HFF-Myc (cell line): ENCODE results near the gene B9D1.

Source experiments
- DNase-seq: peaks from one replicate; pipeline ENCODE4 v3.0.0-alpha.2; 2011; ENCODE audit warnings: low read depth; ENCODE audit errors: extremely low read depth
- H3K4me3 ChIP-seq: replicated peaks from 2 replicates; pipeline ENCODE4 v1.5.1; 2011; ENCODE audit warnings: low read depth, mild to moderate bottlenecking, control low read depth, low read length
- CTCF ChIP-seq: IDR thresholded peaks from 2 replicates; pipeline ENCODE4 v1.5.1; 2012; ENCODE audit warnings: mild to moderate bottlenecking, low read depth, low read length, control low read depth; ENCODE audit errors: missing control alignments

B9D1 gene

GRCh38 chr17:19374136-19374535 lies 11.6 kb upstream of the B9D1 start:
- no peak for DNase-seq
- H3K4me3 ChIP-seq = no peak overlapping the region
- no peak for TF ChIP-seq CTCF

DNA sequence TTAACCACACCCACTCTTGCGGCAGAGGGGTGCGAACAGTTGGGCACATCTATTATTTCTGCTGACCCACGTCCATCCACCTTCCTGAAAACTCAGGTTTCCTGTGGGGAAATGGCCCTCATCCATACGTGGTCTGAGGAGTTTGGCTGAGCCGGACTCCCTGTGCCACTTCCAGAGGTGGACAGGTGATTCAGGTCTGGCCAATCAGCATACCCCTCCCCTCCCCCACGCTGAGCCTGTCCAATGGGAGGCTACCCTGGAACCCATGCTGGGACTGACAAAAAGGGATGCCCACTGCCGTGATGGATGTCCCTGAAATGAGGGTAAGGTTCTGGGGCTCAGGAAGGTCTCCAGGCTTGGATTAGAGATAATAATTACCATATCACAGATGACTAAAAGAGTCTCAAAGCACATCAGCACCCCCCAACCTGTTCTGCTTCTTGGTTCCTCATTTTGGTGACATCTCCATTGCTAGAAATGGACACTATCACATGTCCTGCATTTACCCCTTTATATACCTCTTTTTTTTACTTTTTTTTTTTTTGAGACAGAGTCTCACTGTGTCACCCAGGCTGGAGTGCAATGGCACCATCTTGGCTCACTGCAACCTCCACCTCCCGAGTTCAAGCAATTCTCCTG lies 10.5 kb upstream of the B9D1 start:
- no peak for TF ChIP-seq CTCF
- no peak for DNase-seq

GRCh38 chr17:19372439-19372838 lies 9.9 kb upstream of the B9D1 start:
- DNase-seq = no peak
- H3K4me3 ChIP-seq = no peak overlapping the region
- TF ChIP-seq CTCF = no peak

More for the DNA sequence above, 10.5 kb upstream of the B9D1 start:
- no peak overlapping the region for H3K4me3 ChIP-seq

DNA sequence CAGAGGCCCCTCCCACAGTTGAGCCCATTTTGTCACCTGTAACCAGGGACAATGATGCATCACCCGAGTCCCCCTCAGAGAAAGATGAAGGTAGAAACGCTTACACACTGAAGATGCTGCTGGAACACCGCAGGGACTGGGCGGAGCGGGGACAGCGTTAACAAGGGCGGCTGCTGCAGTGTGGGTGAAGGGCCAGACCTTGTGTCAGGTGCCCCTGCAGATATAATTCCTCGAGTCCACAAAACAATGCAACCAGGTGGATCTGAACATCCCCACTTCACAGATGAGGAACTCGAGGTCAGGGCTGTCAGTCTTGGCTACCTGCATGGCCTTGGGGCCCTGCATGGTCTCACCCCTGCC lies 9.5 kb upstream of the B9D1 start:
- no peak overlapping the region for H3K4me3 ChIP-seq
- no peak for TF ChIP-seq CTCF
- no peak for DNase-seq

DNA sequence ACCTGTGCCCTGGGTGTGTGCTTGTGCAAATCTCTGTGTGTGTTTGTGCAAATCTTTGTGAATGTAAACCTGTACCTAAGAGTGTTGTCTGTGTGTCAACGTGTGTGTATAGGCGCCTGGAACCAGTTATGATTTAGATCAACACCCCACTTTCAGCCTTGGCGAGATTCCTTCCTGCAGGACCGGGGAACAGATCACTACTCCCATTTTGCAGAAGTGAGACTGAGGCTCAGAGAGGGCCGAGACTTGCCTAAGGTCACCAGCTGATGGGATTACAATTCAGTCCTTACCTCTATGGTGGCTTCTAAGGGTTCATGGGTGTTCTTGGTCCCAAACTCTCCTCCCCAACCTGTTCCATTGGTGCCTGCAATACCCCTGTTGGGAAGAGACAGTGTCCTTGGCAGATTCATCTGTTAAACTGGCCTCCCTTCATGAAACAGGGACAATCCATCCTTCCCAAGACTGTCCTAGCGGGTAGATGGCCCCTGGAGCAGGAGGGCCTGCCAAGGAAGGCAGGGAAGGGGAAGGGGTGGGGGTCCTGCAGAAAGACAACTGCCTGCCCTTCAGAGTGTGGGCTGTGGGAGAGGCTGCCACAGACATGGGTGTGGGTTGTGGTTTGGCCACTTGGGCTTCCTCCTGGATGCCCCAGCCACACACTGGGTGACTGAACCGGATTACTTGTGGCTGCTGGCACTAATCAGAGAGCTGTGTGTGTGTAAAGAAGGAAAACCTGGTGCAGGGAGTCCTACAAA lies 8.9 kb upstream of the B9D1 start:
- DNase-seq = no peak
- no peak for TF ChIP-seq CTCF
- no peak overlapping the region for H3K4me3 ChIP-seq

DNA sequence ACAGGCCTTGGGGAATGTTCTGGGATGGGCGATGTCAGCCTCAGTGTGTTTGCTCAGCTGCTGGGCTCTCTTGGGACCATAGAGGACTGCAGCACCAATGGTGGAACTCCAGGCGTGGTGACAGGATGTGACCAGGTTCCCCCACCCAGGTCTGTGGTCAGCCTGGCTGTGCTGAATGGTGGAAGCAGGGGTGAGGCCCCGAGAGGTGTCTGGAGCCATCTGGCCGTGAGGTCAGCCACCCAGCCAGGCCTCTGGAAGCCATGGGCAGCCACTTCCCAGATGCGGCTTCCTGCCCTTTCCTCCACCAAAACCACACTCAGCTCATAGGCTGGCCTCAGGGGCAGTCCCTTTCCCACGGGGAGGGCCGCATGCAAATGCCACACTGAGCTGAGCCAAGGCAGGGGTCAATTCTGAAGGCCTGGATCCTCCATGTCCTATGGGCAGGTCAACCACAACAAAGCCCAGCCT lies 8.0 kb upstream of the B9D1 start:
- no peak overlapping the region for H3K4me3 ChIP-seq
- no peak for DNase-seq

More for the DNA sequence above, 8.0 kb upstream of the B9D1 start:
- no peak for TF ChIP-seq CTCF
